WTC11 (cell line): ENCODE measurements around the gene ZNF804A. TPM values are rescaled to one million over a fixed set of nuclear protein-coding genes. Genes with fewer than 3 reads are reported as not detected.

ENCODE experiments used
- ATAC-seq: fragments of 200-7000 bp; cut with Tn5 transposase; 2 replicates; pipeline ENCODE4 v1.10.0; 2021; ENCODE audit warnings: mild to moderate bottlenecking, moderate library complexity
- CTCF ChIA-PET: fragments of 300-600 bp; sonication (Branson Sonifier 250); formaldehyde crosslinking; loops from one replicate; lab custom pipeline; 2021; ENCODE audit warnings: antibody characterized with exemption; lab: Charles Lee
- POLR2A ChIA-PET: fragments of 350-600 bp; sonication (Branson Sonifier 250); formaldehyde crosslinking; loops from one replicate; lab custom pipeline; 2021; ENCODE audit warnings: antibody characterized with exemption; lab: Charles Lee
- DNase-seq: peaks from one replicate; pipeline ENCODE4 v3.0.0; 2021; ENCODE audit warnings: low spot score
- H3K27ac Mint-ChIP-seq: 2 replicates; pipeline ENCODE4 v1.8.0; 2021; ENCODE audit warnings: mixed read lengths
- H3K27me3 Mint-ChIP-seq: 2 replicates; pipeline ENCODE4 v1.8.0; 2021; ENCODE audit warnings: low read depth, mild to moderate bottlenecking, moderate library complexity, mixed read lengths
- H3K36me3 Mint-ChIP-seq: 2 replicates; pipeline ENCODE4 v1.8.0; 2021; ENCODE audit warnings: mixed read lengths
- H3K4me1 Mint-ChIP-seq: 2 replicates; pipeline ENCODE4 v1.8.0; 2022; ENCODE audit warnings: mixed read lengths
- H3K4me3 Mint-ChIP-seq: 2 replicates; pipeline ENCODE4 v1.8.0; 2021; ENCODE audit warnings: mild to moderate bottlenecking, moderate library complexity, mixed read lengths
- H3K9me3 Mint-ChIP-seq: 2 replicates; pipeline ENCODE4 v1.8.0; 2021; ENCODE audit warnings: mixed read lengths
- ETV6 ChIP-seq: sonication (generic); formaldehyde crosslinking; IDR thresholded peaks from 2 replicates; pipeline ENCODE4 v1.8.1; 2022; ENCODE audit warnings: mild to moderate bottlenecking, missing genetic modification reagents
- GRHL2 ChIP-seq: fragments of 250-450 bp; sonication (Bioruptor Pico); IDR thresholded peaks from 2 replicates; pipeline ENCODE4 v1.8.0; 2022; ENCODE audit warnings: mild to moderate bottlenecking, moderate library complexity; ENCODE audit not compliant: insufficient replicate concordance, severe bottlenecking
- MXD4 ChIP-seq: fragments of 250-450 bp; sonication (Bioruptor Pico); IDR thresholded peaks from 2 replicates; pipeline ENCODE4 v1.8.0; 2021; ENCODE audit warnings: mild to moderate bottlenecking, moderate library complexity, borderline replicate concordance
- NFYB ChIP-seq: sonication (generic); formaldehyde crosslinking; conservative IDR thresholded peaks from 2 replicates; pipeline ENCODE4 v1.8.0; 2022; ENCODE audit warnings: low read depth, missing genetic modification reagents
- TEAD1 ChIP-seq: sonication (generic); formaldehyde crosslinking; IDR thresholded peaks from 2 replicates; pipeline ENCODE4 v1.8.0; 2022; ENCODE audit warnings: mild to moderate bottlenecking, missing genetic modification reagents
- TEAD4 ChIP-seq: sonication (generic); formaldehyde crosslinking; IDR thresholded peaks from 2 replicates; pipeline ENCODE4 v1.8.0; 2022; ENCODE audit warnings: mild to moderate bottlenecking, missing genetic modification reagents
- total RNA-seq: library from RNA; stranded (reverse); gene quantifications from 3 replicates; pipeline ENCODE4 v1.2.3, GENCODE V29; 2021
- TF ChIP-seq, protein P1 (sequence below): sonication (generic); formaldehyde crosslinking; IDR thresholded peaks from 2 replicates; pipeline ENCODE4 v1.8.1; 2023; ENCODE audit warnings: mild to moderate bottlenecking, missing genetic modification reagents
- TF ChIP-seq, protein P2 (sequence below): fragments of 250-450 bp; sonication (Bioruptor Pico); IDR thresholded peaks from 2 replicates; pipeline ENCODE4 v1.9.0; 2021; ENCODE audit warnings: mild to moderate bottlenecking, borderline replicate concordance
- TF ChIP-seq, protein P3 (sequence below): sonication (generic); formaldehyde crosslinking; IDR thresholded peaks from 2 replicates; pipeline ENCODE4 v1.8.1; 2022; ENCODE audit warnings: low read depth, missing genetic modification reagents, borderline replicate concordance
- TF ChIP-seq, protein P4 (sequence below): sonication (generic); formaldehyde crosslinking; conservative IDR thresholded peaks from 2 replicates; pipeline ENCODE4 v1.8.1; 2023; ENCODE audit warnings: mild to moderate bottlenecking, low read depth, missing genetic modification reagents, moderate library complexity
- TF ChIP-seq, protein P5 (sequence below): sonication (generic); formaldehyde crosslinking; IDR thresholded peaks from 2 replicates; pipeline ENCODE4 v1.8.1; 2022; ENCODE audit warnings: mild to moderate bottlenecking, missing genetic modification reagents, moderate library complexity, borderline replicate concordance

The ZNF804A gene
- total RNA-seq, 1 experiment from 2014 or later, result not detected

DNA sequence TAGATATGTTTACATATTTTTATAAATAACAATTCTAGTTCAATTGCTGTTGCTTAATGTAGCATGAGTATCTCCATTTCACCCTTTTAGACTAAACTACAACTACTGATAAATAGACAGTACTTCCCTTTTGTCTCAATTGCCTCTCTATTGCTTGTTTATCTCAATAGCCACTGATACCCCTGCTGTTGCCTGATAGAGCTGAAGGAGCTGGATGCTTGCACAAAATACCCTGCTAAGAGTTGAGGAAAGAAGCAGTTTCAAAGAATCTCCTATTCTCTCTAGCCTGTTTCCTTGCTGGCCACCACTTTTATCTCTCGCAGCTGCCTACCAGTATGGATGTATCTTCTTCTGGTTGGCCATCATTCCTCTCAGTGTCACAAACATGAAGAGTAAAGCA is 16.9 kb upstream of the ZNF804A start:
- POLR2A ChIA-PET, result no interaction called here

DNA sequence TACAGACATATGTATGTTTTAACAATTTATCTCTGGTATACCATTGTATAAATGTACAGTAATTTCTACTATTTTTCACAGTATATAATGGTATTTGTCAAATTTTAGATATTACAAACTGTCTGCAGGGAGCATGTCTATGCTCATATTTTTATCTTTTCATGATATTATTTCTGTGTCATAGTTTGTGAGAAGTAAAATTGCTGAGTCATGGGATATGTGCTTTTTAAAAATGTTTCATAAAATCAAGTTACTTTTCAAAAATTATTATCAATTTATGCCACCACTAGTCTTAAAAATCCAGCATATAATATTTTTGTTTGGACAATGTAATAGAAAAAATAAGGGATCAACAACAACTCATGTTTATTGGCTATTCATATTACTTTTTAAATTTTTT is 9.1 kb upstream of the ZNF804A start:
- H3K9me3 Mint-ChIP-seq, result peaks cover 14% of the 10 kb centered on the region
- H3K4me1 Mint-ChIP-seq, result peaks cover 5% of the 10 kb centered on the region
- TF ChIP-seq ETV6 (CRISPR knock-in tag), result no peak
- no peak for TF ChIP-seq NFYB (CRISPR knock-in tag)
- no peak for TF ChIP-seq GRHL2 (CRISPR knock-in tag)
- no peak for TF ChIP-seq TEAD4 (CRISPR knock-in tag)
- no peaks in the 10 kb centered on the region for H3K36me3 Mint-ChIP-seq
- CTCF ChIA-PET, result no interaction called here
- H3K4me3 Mint-ChIP-seq, result no peak overlapping the region
- DNase-seq (no peak), ATAC-seq (no peak)
- no peak overlapping the region for H3K27ac Mint-ChIP-seq
- POLR2A ChIA-PET, result no interaction called here
- no peaks in the 10 kb centered on the region; the same call in 1 of the 2 replicates for H3K27me3 Mint-ChIP-seq

More for the DNA sequence above, 16.9 kb upstream of the ZNF804A start:
- H3K36me3 Mint-ChIP-seq, result no peaks in the 10 kb centered on the region
- no peak overlapping the region for H3K27ac Mint-ChIP-seq
- no peak overlapping the region for H3K4me3 Mint-ChIP-seq
- DNase-seq (no peak), ATAC-seq (no peak)
- peaks cover 5% of the 10 kb centered on the region for H3K4me1 Mint-ChIP-seq
- no peak for TF ChIP-seq TEAD1 (CRISPR knock-in tag)
- TF ChIP-seq, protein P1, sequence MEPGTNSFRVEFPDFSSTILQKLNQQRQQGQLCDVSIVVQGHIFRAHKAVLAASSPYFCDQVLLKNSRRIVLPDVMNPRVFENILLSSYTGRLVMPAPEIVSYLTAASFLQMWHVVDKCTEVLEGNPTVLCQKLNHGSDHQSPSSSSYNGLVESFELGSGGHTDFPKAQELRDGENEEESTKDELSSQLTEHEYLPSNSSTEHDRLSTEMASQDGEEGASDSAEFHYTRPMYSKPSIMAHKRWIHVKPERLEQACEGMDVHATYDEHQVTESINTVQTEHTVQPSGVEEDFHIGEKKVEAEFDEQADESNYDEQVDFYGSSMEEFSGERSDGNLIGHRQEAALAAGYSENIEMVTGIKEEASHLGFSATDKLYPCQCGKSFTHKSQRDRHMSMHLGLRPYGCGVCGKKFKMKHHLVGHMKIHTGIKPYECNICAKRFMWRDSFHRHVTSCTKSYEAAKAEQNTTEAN (CRISPR knock-in tag), result no peak
- TF ChIP-seq, protein P2, sequence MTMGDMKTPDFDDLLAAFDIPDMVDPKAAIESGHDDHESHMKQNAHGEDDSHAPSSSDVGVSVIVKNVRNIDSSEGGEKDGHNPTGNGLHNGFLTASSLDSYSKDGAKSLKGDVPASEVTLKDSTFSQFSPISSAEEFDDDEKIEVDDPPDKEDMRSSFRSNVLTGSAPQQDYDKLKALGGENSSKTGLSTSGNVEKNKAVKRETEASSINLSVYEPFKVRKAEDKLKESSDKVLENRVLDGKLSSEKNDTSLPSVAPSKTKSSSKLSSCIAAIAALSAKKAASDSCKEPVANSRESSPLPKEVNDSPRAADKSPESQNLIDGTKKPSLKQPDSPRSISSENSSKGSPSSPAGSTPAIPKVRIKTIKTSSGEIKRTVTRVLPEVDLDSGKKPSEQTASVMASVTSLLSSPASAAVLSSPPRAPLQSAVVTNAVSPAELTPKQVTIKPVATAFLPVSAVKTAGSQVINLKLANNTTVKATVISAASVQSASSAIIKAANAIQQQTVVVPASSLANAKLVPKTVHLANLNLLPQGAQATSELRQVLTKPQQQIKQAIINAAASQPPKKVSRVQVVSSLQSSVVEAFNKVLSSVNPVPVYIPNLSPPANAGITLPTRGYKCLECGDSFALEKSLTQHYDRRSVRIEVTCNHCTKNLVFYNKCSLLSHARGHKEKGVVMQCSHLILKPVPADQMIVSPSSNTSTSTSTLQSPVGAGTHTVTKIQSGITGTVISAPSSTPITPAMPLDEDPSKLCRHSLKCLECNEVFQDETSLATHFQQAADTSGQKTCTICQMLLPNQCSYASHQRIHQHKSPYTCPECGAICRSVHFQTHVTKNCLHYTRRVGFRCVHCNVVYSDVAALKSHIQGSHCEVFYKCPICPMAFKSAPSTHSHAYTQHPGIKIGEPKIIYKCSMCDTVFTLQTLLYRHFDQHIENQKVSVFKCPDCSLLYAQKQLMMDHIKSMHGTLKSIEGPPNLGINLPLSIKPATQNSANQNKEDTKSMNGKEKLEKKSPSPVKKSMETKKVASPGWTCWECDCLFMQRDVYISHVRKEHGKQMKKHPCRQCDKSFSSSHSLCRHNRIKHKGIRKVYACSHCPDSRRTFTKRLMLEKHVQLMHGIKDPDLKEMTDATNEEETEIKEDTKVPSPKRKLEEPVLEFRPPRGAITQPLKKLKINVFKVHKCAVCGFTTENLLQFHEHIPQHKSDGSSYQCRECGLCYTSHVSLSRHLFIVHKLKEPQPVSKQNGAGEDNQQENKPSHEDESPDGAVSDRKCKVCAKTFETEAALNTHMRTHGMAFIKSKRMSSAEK (CRISPR knock-in tag), result no peak
- TF ChIP-seq, protein P3, sequence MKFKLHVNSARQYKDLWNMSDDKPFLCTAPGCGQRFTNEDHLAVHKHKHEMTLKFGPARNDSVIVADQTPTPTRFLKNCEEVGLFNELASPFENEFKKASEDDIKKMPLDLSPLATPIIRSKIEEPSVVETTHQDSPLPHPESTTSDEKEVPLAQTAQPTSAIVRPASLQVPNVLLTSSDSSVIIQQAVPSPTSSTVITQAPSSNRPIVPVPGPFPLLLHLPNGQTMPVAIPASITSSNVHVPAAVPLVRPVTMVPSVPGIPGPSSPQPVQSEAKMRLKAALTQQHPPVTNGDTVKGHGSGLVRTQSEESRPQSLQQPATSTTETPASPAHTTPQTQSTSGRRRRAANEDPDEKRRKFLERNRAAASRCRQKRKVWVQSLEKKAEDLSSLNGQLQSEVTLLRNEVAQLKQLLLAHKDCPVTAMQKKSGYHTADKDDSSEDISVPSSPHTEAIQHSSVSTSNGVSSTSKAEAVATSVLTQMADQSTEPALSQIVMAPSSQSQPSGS, result no peak
- no peak for TF ChIP-seq MXD4 (CRISPR knock-in tag)
- H3K27me3 Mint-ChIP-seq, result no peaks in the 10 kb centered on the region; the same call in 1 of the 2 replicates
- H3K9me3 Mint-ChIP-seq, result peaks cover 7% of the 10 kb centered on the region
- CTCF ChIA-PET, result no interaction called here

DNA sequence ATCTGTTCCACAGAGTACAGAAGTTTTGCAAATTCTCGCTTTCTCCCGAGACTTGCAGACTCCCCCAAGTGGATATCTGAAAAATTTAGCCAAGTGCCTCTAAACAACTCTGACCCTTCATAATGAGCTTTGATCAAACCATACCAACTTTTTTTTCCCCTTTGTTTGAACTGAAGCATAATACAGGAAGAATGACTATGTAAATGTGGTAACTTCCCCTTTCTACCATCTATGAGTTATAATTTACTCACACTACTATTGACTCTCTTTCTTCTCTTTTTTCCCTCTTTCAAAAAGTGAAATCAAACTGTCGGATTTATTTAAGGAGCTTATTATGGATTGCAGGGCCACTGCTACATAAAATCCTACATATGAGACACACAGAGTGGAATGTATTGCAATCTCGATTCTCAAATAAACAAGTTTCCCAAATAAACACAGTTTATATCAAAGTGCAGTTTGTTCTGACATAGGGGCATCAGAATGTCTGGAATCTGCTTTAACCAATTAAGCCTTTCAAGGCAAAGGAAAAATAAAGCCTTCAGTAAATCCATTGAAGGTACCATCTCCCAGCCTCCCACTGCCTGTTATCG is 1.4 kb upstream of the ZNF804A start:
- CTCF ChIA-PET, result interaction anchor here (1.3 kb wide), 1 partner anchor 14 kb away, joined by 5 read pairs; no protein-coding TSS in a partner anchor
- TF ChIP-seq, protein P4, sequence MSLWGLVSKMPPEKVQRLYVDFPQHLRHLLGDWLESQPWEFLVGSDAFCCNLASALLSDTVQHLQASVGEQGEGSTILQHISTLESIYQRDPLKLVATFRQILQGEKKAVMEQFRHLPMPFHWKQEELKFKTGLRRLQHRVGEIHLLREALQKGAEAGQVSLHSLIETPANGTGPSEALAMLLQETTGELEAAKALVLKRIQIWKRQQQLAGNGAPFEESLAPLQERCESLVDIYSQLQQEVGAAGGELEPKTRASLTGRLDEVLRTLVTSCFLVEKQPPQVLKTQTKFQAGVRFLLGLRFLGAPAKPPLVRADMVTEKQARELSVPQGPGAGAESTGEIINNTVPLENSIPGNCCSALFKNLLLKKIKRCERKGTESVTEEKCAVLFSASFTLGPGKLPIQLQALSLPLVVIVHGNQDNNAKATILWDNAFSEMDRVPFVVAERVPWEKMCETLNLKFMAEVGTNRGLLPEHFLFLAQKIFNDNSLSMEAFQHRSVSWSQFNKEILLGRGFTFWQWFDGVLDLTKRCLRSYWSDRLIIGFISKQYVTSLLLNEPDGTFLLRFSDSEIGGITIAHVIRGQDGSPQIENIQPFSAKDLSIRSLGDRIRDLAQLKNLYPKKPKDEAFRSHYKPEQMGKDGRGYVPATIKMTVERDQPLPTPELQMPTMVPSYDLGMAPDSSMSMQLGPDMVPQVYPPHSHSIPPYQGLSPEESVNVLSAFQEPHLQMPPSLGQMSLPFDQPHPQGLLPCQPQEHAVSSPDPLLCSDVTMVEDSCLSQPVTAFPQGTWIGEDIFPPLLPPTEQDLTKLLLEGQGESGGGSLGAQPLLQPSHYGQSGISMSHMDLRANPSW, result no peak
- TF ChIP-seq, protein P5, sequence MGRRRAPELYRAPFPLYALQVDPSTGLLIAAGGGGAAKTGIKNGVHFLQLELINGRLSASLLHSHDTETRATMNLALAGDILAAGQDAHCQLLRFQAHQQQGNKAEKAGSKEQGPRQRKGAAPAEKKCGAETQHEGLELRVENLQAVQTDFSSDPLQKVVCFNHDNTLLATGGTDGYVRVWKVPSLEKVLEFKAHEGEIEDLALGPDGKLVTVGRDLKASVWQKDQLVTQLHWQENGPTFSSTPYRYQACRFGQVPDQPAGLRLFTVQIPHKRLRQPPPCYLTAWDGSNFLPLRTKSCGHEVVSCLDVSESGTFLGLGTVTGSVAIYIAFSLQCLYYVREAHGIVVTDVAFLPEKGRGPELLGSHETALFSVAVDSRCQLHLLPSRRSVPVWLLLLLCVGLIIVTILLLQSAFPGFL (CRISPR knock-in tag), result no peak
- Mint-ChIP-seq H3K27me3 (peaks cover 54% of the 10 kb centered on the region), H3K27ac (no peak overlapping the region), H3K4me3 (peak overlapping the region; percentile 72), H3K9me3 (no peaks in the 10 kb centered on the region), H3K36me3 (no peaks in the 10 kb centered on the region; the same call in 1 of the 2 replicates), H3K4me1 (peaks cover 14% of the 10 kb centered on the region)
- ATAC-seq, result no peak
- DNase-seq, result no peak
- POLR2A ChIA-PET, result no interaction called here
